Cardiac muscle cell (in vitro differentiated cells and primary cell): ENCODE data around the gene IFT81. TPM values are rescaled to one million over a fixed set of nuclear protein-coding genes. Genes with fewer than 3 reads are reported as not detected.
"Not testable (repeated sequence)": the region's sequence is repeated elsewhere in the genome, so short reads cannot be mapped to it uniquely, and the experiment has no call there.

Experiments
- DNase-seq, 2 donors: peaks; one replicate each; pipeline versions ENCODE4 v3.0.0 to v3.0.0-alpha.2; 2010 to 2017; ENCODE audit warnings: low read depth in 1 of 2, low spot score in 1 of 2
- H3K27ac ChIP-seq: fragments of 200-600 bp; sonication (generic); 2 replicates; pipeline ENCODE4 v1.5.1; 2016
- H3K27me3 ChIP-seq: fragments of 200-600 bp; sonication (generic); 2 replicates; pipeline ENCODE4 v1.6.0; 2016; ENCODE audit warnings: control low read depth
- H3K36me3 ChIP-seq: fragments of 200-600 bp; sonication (generic); 2 replicates; pipeline ENCODE4 v1.5.1; 2016; ENCODE audit warnings: control low read depth
- H3K4me1 ChIP-seq: fragments of 200-600 bp; sonication (generic); 2 replicates; pipeline ENCODE4 v1.8.1; 2017; ENCODE audit warnings: low read depth, mild to moderate bottlenecking, mixed run types
- H3K4me3 ChIP-seq: fragments of 200-600 bp; sonication (generic); 2 replicates; pipeline ENCODE4 v1.5.1; 2016; ENCODE audit warnings: mild to moderate bottlenecking
- H3K9me3 ChIP-seq: fragments of 200-600 bp; sonication (generic); 2 replicates; pipeline ENCODE4 v1.5.1; 2017; ENCODE audit warnings: low read depth, mild to moderate bottlenecking, control low read depth
- polyA plus RNA-seq: library from polyadenylated mRNA; unstranded; fragments of >200 nt; fragmentation: Nextera tagmentation; extraction: Ambion mirVana; gene quantifications from 2 replicates; pipeline ENCODE4 v1.2.1, GENCODE V29; 2016
- total RNA-seq: library from RNA; depleted of rRNA; stranded (reverse); fragments of >200 nt; gene quantifications from 2 replicates; pipeline ENCODE4 v1.2.3, GENCODE V29; 2016
- TF ChIP-seq, protein P1 (sequence below): IDR thresholded peaks from 2 replicates; pipeline ENCODE4 v1.5.1; 2012; ENCODE audit warnings: low read depth, mild to moderate bottlenecking, low read length

The IFT81 gene
- total and polyA plus RNA-seq, 2 experiments from 2014 or later = 30.0 to 42.6 TPM

DNA sequence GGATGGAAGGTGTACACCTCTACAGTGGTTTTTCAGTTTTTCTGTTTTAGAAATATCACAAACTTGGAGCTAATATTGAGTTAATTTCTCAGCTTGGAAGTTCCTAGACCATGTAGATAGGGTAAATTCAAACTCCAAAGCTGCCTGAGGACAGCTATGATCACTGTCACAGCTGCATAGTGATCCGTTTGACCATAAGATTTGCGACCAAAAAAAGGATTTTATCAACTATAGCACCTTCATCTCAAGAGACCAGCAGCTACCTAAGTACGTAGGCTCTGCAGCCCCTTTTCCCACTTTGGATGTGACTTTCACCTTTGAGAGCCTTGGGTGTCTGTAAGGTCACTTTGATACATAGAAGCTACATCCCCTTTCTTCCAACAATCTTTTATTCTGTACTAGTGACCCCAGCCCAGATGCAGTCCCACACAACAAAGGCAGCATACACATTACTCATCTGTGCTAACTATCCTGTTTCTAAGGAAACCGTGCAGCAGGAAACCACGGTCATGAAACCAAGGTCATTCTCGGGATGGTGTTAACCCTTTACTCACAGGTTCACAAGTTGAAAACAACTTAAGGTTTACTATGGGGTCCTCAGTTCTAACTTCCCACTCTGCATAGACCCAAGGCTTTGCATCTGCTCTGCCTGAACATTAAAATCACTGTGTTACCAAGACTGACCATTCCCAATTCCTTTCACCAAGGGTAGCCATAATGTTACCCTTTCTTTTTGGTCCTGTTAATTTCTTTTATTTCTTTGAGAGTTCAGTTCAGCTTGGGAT, 75.4 kb downstream of the IFT81 start:
- Histone ChIP-seq H3K27ac (peak overlapping the region; percentile 15), H3K4me3 (no peak overlapping the region), H3K36me3 (peaks cover 15% of the 10 kb centered on the region), H3K27me3 (no peaks in the 10 kb centered on the region), H3K9me3 (no peaks in the 10 kb centered on the region), H3K4me1 (peaks cover 11% of the 10 kb centered on the region)
- TF ChIP-seq, protein P1, sequence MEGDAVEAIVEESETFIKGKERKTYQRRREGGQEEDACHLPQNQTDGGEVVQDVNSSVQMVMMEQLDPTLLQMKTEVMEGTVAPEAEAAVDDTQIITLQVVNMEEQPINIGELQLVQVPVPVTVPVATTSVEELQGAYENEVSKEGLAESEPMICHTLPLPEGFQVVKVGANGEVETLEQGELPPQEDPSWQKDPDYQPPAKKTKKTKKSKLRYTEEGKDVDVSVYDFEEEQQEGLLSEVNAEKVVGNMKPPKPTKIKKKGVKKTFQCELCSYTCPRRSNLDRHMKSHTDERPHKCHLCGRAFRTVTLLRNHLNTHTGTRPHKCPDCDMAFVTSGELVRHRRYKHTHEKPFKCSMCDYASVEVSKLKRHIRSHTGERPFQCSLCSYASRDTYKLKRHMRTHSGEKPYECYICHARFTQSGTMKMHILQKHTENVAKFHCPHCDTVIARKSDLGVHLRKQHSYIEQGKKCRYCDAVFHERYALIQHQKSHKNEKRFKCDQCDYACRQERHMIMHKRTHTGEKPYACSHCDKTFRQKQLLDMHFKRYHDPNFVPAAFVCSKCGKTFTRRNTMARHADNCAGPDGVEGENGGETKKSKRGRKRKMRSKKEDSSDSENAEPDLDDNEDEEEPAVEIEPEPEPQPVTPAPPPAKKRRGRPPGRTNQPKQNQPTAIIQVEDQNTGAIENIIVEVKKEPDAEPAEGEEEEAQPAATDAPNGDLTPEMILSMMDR = no peak
- DNase-seq = peak in 1 of 2 donors; percentile 81

DNA sequence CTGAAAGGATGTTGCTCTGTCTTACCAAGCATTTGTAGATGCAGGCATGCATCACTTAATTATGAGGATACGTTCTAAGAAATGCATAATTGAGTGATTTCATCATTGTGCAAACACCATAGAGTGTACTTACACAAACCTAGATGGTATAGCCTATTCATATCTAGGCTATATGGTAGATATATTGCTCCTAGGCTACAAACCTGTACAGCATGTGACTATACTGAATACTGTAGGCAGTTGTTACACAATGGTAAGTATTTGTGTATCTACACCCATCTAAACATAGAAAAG, 75.9 kb downstream of the IFT81 start:
- Histone ChIP-seq H3K4me3 (no peak overlapping the region), H3K27me3 (no peaks in the 10 kb centered on the region), H3K27ac (no peak overlapping the region), H3K9me3 (no peaks in the 10 kb centered on the region), H3K36me3 (peaks cover 16% of the 10 kb centered on the region), H3K4me1 (peaks cover 11% of the 10 kb centered on the region)
- peak in 1 of 2 donors; percentile 10 for DNase-seq
- TF ChIP-seq, protein P1 = no peak

DNA sequence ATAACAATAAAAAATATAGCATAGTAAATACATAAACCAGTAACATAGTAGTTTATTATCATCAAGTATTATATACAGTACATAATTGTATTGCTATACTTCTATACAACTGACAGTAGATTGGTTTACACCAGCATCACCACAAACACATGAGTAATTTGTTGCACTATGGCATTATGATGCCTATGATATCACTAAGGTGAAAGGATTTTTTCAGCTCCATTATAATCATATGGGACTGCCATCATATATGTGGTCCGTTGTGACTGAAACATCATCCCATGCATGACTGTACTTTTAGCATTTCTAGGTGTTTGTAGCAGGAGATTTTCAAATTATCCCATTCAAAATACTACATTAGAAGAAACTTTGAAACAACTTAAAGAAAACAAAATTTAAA, 77.8 kb downstream of the IFT81 start:
- Histone ChIP-seq H3K27me3 (no peaks in the 10 kb centered on the region), H3K9me3 (no peaks in the 10 kb centered on the region), H3K4me1 (peaks cover 11% of the 10 kb centered on the region), H3K27ac (no peak overlapping the region), H3K4me3 (no peak overlapping the region), H3K36me3 (peaks cover 30% of the 10 kb centered on the region)
- TF ChIP-seq, protein P1 = no peak
- no peak for DNase-seq

DNA sequence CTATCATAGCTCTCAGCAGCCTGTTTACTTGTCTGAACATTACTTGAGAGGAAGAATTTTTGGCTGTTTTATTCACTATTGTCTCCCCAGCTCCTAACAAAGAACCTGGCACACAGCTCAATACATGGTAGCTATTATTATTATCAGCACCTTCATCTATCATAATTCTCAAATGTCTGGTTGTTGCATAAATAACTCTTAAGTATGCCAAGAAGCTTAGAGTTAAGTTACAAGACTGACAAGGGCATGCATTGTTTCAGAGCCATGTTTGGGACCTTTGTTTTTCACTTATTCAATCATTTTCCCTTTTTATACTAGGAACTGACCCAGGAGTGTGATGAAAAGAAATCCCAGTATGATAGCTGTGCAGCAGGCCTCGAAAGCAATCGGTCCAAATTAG, 79.4 kb downstream of the IFT81 start:
- no peak overlapping the region for H3K4me3 ChIP-seq
- DNase-seq = no peak
- peaks cover 32% of the 10 kb centered on the region for H3K36me3 ChIP-seq
- H3K4me1 ChIP-seq = peaks cover 11% of the 10 kb centered on the region
- no peaks in the 10 kb centered on the region for H3K27me3 ChIP-seq
- H3K9me3 ChIP-seq = no peaks in the 10 kb centered on the region
- TF ChIP-seq, protein P1 = no peak
- H3K27ac ChIP-seq = peak overlapping the region; percentile 16

DNA sequence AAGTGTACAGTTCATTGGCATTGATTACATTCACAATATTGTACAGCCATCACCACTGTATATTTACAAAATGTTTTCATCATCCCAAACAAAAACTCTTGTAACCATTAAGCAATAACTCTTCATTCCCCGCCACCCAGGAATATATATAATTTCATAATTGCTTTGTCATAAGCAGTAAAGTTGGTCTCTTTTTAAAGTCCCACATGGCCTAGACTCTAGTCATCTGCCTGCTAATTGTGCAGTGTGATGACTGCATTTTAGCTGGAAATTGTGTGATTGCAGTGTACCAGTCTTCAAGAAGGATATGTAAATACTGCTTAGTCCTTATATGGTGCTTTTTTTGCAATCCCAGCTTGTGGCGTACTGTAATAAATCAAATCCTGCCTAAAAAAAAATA, 81.8 kb downstream of the IFT81 start:
- no peak for DNase-seq
- H3K4me1 ChIP-seq = no peaks in the 10 kb centered on the region

DNA sequence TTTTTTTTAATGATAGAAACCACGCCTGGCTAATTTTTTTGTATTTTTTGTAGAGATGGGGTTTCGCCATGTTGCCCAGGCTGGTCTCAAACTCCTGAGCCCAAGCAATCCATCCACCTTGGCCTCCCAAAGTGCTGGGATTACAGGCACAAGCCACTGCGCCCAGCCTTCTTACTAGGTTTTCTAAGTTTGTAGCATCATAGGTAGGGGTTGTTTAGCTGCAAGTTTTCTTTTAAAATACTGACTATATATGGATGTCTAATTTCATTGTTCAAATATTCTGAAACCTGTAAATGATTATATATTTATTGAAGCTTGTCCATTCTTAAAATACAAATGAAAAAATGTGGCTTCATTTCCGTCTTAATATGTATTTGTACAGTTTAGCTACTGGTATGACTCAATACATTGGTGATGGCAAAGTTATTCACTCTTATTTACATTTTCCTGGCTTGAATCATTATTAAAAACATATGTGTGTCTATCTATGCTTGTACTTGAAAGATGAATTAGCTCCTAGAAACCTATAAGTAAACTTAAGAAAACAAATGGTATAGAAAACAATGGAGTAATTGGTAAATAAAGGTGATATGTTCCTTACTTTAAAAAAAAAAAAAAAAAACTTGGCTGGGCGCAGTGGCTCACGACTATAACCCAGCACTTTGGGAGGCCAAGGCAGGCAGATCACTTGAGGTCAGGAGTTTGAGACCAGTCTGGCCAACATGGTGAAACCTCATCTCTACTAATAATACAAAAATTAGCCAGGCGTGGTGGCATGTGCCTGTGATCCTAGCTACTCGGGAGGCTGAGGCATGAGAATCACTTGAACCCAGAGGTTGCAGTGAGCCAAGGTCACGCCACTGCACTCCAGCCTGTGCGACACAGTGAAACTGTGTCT, 87.7 kb downstream of the IFT81 start:
- H3K36me3 ChIP-seq = peaks cover 13% of the 10 kb centered on the region
- H3K27ac ChIP-seq, H3K4me1 ChIP-seq, H3K4me3 ChIP-seq, H3K27me3 ChIP-seq, H3K9me3 ChIP-seq: not testable (repeated sequence)
- DNase-seq = peak in 1 of 2 donors; percentile 58

More for the DNA sequence above, 81.8 kb downstream of the IFT81 start:
- Histone ChIP-seq H3K9me3 (no peaks in the 10 kb centered on the region), H3K36me3 (peaks cover 43% of the 10 kb centered on the region), H3K4me3 (no peak overlapping the region), H3K27me3 (no peaks in the 10 kb centered on the region), H3K27ac (no peak overlapping the region)
- TF ChIP-seq, protein P1 = no peak
